GM21447 (cell line): ENCODE data around the gene EXOSC1.
"Not testable (repeated sequence)": the region's sequence is repeated elsewhere in the genome, so short reads cannot be mapped to it uniquely, and the experiment has no call there.

Source experiments
- ATAC-seq: cut with Tn5 transposase; IDR thresholded peaks from one replicate; pipeline ENCODE4 v1.9.1; 2021; ENCODE audit not compliant: unreplicated experiment

Gene EXOSC1

DNA sequence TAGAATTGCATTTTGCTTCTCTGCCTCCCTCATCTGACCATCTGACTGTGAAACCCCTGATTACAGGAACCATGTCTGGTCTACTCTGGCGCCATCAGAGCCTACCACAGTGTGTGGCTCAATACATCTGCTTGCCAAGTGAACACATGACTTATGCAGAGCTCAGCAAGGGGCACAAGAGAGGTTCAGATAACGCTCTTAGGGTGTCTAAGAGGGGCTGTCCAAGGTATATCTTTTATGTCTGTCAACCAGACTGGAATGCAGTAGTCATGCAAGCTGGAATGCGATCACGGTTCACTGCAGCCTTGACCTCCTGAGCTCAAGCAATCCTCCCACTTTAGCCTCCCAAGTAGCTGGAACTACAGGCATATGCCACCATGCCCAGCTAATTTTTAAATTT, 34.4 kb downstream of the EXOSC1 start:
- ATAC-seq, result no peak

- no peak for ATAC-seq
These were observed 37.3 kb downstream of the EXOSC1 start for GRCh38 chr10:97408496-97408992.

- no peak for ATAC-seq
These were observed 37.9 kb downstream of the EXOSC1 start for GRCh38 chr10:97407952-97408248.

- ATAC-seq, result peak; percentile 91
These were observed 38.4 kb downstream of the EXOSC1 start for GRCh38 chr10:97407211-97407951.

DNA sequence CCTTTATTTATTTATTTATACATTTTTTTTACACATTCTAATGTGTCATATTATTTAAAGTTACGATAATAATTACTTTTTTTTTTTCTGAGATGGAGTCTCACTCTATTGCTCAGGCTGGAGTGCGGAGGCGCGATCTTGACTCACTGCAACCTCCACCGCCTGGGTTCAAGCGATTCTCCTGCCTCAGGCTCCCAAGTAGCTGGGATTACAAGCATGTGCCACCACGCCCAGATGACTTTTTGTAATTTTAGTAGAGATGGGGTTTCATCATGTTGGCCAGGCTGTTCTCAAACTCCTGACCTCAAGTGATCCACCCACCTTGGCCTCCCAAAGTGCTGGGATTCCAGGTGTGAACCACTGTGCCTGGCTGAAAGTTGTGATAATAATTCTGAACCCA, 39.3 kb downstream of the EXOSC1 start:
- not testable (repeated sequence) for ATAC-seq

DNA sequence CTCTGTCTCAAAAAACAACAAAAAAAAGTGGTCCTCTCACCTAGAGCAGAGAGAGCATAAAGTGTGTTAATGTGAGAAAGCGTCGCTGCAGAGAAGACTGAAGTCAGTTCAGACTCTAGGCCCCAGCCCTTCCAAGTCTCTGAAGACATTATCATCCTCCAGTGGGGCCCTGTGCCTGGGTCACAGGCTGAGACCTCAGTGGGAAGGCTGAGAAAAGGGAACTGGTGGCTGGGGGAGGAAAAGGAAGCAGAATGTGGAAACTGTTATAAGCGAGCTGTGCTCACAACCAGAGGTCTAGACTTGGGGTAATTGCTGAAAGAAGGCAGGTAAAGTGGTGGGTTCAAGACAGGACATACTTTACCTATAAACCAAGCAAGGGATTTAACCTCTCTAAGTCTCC, 39.7 kb downstream of the EXOSC1 start:
- ATAC-seq, result no peak

DNA sequence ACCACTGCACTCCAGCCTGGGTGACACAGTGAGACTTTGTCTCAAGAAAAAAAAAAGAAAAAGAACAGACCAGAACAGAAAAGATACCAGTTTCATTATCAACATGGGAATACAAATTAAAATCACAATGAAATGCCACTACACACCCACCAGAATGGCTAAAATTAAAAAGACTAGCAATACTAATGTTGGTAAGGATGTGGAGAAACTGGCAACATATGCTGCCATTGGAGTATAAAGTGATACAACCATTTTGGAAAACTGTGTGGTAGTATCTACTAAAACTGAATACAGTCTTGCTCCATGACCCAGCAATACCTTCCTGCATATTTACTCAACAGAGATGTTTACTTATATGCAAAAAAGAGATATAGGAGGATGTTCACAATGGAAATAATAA, 41.8 kb downstream of the EXOSC1 start:
- ATAC-seq, result no peak

- ATAC-seq, result no peak
These were observed 44.3 kb downstream of the EXOSC1 start for GRCh38 chr10:97401455-97401919.

DNA sequence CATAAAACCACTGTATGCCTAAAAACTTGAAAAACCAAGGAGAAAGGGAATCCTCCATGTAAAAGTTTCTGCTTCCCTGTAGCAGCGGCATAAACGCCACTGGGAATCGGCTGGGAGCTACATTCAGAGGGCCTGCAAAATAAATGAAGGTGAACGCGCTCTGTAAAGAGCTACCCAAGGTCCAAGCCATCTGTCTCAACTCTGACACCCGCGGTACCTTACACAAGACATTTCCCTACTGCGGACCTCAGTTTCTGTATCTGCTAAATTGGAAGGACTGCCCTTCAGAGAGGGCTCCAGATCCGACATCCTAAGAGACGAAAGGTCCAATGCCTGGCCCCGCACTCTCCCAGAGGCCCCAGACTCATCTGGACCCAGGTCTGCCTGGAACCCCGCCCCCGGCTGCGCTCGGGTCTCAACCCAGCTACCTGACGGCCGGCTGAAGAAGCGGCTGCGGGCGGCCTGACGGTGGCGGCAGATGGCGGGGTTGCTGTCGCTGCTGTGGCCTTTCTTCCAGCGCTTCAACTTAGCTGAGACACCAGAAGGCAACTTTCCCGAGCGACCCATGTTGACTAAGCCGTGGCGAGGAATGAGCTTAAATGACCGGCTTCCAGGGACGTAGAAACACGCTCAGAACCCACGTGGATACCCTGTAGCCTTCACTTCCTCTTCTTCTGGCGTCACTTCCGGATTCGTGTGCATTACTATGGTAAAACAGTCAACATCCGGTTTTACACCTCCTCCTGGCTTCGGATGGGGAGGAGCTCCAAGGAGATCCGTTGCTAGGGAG, 44.9 kb downstream of the EXOSC1 start, which contains the start of gene RRP12:
TSS of gene RRP12 (minus strand) at position 676 of the 790 bp plus-strand sequence. CDS start at position 567, 109 bp downstream.
- peak; percentile 98 for ATAC-seq

GRCh38 chr10:97399843-97400545, 45.8 kb downstream of the EXOSC1 start:
- no peak for ATAC-seq

DNA sequence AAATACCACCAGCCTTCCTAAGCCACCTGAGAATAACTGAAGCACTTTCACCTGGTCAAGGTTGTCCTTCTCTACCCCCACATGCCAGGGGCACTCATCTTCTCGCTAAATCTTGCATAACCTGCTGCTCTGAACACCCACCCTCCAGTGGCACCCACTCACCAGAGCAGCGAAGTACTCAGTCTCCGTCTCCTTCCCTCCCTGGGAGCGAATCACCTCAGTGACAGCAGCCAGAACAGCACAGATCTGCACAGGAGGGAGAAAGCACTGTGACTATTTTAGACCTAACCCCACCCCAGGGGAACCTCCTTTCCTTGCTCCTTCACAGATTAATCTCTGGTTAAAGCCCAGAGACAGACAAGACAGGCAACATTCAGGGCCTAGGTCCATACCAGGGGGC, 49.8 kb downstream of the EXOSC1 start:
- no peak for ATAC-seq

DNA sequence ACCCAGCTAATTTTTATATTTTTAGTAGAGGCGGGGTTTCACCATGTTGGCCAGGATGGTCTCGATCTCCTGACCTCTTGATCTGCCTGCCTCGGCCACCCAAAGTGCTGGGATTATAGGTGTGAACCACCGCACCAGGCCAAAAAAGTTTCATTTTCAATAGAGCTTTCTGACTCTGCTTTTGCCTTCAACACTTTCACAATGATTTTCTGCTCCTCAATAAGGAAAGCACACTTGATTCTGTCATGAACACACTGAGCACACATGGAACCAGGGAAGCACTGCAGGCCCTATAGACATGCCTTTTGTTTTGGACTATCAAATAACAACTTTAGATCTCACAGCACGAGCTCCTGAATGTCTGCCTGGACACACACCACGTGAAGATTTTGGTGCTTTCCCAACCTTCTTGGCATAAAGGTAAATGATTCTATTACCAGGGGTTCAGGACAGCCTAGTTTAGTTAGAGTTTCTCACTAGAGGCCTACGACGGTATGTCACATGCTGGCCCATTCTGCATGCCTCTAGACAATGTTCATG, 52.7 kb downstream of the EXOSC1 start:
- no peak for ATAC-seq

GRCh38 chr10:97390091-97390490, 55.7 kb downstream of the EXOSC1 start:
- no peak for ATAC-seq

DNA sequence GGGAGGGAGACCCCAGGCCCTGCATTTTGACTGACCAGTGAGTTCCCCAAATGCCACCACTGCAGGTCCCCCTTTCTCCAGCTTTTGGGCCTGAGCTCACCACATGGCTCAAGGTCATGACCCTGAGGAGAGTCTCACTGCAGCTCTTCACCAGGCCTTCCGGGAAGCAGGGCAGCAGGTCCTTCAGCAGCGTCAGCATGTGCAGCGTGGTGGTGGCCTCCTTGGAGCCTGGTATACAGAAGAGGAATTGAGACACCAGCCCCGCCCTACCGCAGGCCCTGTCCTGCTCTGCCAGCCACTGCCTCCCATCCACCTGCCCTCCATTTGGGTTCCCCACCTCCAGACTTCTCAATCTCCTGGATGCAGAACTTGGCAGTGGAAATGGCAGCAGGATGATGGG, 57.7 kb downstream of the EXOSC1 start:
- no peak for ATAC-seq
